CD1c-positive myeloid dendritic cell (primary cell): ENCODE data around the gene SDF4.

Experiments
- DNase-seq: peaks from one replicate; pipeline ENCODE4 v3.0.0-alpha.2; 2016; ENCODE audit errors: extremely low spot score

Gene SDF4

DNA sequence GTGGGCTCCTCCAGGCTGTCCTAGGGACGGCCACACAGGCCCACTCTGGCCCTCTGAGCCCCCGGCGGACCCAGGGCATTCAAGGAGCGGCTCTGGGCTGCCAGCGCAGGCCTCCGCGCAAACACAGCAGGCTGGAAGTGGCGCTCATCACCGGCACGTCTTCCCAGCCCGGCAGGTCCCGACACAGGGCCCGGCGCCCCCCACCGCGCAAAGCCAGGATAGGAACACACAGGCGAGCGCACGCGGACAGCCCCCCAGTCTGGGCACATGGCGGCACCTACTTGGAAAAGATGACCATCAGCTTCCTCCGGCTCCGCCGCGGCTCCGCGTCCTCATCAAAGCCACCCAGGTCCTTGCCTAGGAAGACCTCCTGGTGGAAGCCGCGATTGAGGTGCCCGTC lies 3.6 kb downstream of the SDF4 start:
- no peak for DNase-seq

DNA sequence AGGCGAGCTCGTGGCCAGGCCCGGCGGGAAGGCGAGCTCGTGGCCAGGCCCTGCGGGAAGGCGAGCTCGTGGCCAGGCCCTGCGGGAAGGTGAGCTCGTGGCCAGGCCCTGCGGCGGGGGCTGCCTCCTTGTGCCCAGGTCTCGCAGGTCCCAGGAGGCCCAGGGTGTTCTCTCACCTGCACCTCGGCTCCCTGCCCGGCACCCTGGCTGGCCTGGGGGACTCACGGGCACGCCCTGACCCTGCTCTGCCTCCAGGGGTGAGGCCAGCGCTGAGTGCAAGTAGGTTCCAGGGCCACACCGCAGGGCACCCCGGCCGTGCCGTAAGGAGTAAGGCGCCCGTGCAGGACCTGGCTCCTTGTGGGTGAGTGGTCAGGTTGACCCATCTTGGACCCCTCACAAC lies 4.4 kb downstream of the SDF4 start:
- no peak for DNase-seq

- no peak for DNase-seq
Observed at GRCh38 chr1:1226566-1227362, 5.0 kb downstream of the SDF4 start.

DNA sequence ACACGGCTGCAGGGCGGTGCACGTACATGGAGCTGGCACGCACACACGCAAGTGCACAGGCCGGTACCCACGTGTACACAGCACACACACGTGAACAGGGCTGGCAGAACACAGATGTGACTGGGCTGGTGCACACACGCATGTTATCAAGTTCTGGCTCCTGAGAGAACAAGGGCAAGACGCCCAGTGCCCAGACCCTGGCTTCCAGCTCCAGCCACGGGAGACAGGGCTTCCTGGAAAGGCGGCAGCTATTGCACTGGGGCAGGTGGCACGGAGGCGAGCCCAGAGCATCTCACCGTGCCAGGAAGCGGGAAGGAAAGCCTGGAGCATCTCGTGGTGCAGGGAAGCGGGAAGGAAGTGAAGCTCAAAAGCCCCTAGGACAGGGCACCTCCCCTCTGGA lies 5.9 kb downstream of the SDF4 start:
- DNase-seq: no peak

- no peak for DNase-seq
Observed at GRCh38 chr1:1225238-1225845, 6.5 kb downstream of the SDF4 start.

GRCh38 chr1:1223891-1224290 lies 7.9 kb downstream of the SDF4 start:
- no peak for DNase-seq

- DNase-seq: no peak
Observed at GRCh38 chr1:1223321-1223720, 8.5 kb downstream of the SDF4 start.

- DNase-seq: no peak
Observed at GRCh38 chr1:1222575-1223225, 9.1 kb downstream of the SDF4 start.

DNA sequence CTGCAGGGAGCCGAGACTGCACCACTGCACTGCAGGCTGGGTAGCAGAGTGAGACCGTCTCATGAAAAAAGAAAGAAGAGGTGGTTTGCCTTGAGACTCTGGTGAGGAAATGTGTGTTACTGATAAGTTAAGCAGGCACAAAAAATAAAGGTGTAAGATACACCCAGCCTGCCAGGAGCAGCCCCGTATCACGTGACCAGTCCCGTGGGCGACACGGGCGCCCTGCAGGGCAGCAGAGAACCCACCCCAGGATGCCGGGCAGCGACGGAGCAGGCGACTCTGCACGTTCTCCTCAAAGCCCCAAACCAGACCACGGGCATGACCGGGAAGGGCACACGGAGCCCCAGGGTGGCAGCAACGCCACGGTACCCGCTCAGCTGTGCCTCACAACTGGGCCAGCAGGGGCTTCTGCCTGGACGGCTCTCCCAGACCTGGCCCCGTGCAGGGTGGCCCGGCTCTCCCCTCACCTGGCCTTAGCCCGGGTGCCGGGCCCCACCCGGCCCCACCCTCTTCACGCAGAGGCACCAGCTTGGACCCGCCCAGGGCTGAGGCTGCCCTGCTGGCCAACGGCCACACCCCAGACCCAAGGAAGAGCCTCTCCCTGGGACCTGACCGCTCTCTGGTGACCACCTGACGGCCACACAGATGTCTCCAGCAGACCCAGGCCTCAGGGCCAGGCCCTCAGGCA lies 9.8 kb downstream of the SDF4 start:
- no peak for DNase-seq

DNA sequence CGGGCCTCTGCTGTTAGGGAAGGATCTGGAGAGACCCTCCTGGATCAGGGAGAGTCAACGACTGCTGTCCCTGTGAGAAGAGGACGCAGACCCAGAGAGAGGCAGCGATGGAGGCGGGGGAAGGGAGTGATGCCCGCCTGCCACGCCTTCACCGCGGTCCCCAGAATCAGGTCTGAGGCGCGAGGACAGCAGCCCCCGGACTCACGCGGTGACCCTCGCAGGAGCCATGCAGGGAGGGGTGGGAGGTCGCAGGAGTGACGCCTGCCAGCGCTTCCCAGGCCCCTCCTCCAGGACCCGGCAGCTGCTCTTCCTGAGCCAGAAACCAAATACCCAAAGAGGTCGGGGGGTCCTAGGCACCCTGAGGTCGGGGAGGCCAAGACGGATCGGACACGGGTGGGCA lies 11.6 kb downstream of the SDF4 start:
- no peak for DNase-seq

DNA sequence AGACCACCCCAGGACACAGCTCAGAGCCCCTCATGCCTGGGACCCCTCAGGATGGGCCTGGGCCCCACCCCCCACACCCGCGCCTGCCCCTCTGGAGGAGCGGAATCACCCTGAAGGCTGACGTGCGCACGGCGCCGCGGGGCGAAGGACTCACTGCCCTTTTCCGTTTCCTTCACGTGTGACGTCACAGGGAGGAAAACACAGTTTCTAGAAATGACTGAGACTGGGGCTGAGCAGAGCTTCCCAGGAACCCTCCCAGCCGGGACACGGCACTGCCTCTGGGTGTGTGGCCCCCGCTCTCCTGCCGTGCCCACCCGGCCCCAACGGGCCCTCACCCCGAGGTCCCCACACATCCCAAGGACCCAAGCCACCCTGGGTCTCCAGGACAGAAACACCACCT lies 12.5 kb downstream of the SDF4 start:
- DNase-seq: no peak

- DNase-seq: no peak
Observed at GRCh38 chr1:1218524-1219200, 13.1 kb downstream of the SDF4 start.

GRCh38 chr1:1217621-1218523 lies 13.9 kb downstream of the SDF4 start:
- peak; percentile 19 for DNase-seq

- no peak for DNase-seq
Observed at GRCh38 chr1:1216770-1217620, 14.8 kb downstream of the SDF4 start.

DNA sequence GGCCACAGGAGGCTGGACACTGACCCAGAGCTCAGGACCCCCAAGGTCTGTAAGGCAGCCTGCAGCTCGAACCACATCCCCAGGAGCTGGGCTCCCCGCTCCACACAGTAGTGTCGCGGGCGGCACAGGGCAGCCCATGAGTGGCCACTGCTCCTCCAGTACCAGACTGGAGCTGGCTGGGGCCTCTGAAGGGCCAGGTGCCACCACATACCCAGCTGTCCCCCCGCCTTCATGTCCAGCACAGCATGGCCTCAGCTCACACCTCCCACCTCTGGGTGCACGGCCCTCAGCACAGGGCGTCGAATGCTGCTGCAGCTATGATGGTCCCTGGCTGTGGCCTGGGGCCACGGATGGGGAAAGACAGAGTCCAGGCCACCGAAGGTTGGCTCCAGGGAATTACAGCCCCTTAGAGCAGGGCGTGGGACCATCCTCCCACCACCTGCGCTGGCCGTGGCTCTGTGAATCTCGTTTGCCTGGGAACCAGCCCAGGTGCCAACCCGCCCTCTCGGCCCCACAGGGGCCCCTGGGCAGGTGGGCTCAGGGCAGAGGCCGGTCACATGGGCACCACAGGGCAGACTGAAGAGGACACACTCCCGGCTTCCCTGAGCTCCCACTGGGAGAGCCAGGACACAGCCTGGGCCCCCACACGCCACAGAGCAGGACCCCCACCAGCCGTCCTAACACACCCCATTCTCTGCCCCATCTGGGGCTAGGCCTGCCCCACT lies 15.8 kb downstream of the SDF4 start:
- no peak for DNase-seq

- no peak for DNase-seq
Observed at GRCh38 chr1:1215080-1215676, 16.6 kb downstream of the SDF4 start.

GRCh38 chr1:1213345-1214265 lies 18.2 kb downstream of the SDF4 start, which contains the start of gene TNFRSF4:
Gene TNFRSF4, minus strand, starts transcription at chr1:1214153. Its CDS starts 26 bp downstream, at chr1:1214127.
- DNase-seq: peak; percentile 30
